ENCODE results near the gene ANKH.
A peak's percentile ranks its signal among the peaks of the same experiment; 100 is the strongest.
"Not testable (repeated sequence)": the region's sequence is repeated elsewhere in the genome, so short reads cannot be mapped to it uniquely, and the experiment has no call there.

The ANKH gene

DNA sequence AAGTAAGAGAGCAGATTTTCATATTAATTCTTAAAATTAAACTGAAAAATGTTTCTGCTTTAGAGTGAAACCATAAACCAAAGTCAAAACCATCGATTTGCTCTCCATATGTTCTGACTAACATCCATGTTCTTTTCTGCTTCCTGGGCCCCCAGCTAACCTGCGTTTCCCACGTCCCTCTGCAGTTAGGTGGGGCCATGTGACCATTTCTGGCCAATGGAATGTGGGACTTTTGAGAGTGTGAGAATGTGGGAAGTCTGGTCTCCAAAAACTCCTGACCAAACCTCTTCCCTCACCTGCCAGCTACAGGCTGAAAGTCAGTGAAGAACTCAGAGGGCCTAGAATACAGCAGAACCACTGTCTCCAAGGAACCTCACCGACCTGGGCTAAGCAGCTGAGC lies 44.9 kb downstream of the ANKH start:
- DNase-seq (ENCODE audit: low read depth in 2 of 2): no peak

DNA sequence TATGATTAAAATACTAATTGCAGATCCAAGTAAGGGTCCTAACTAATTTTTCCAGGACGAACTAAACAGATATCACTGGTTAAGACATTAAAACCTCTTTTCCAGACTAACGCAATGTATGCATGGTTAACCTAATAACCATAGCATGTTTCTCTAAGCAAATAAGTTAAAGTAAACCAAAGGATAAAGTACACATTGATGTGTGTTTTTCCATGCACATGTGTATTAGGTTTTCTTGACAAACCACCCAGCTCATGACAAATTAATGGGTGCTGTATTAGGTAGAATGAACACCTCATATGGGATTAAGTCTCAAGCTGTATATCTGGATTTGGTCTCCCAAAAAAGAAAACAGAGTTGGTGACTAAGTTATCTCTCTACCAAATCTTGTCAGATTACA lies 45.6 kb downstream of the ANKH start:
- no peak for DNase-seq (ENCODE audit: low read depth in 2 of 2)

DNA sequence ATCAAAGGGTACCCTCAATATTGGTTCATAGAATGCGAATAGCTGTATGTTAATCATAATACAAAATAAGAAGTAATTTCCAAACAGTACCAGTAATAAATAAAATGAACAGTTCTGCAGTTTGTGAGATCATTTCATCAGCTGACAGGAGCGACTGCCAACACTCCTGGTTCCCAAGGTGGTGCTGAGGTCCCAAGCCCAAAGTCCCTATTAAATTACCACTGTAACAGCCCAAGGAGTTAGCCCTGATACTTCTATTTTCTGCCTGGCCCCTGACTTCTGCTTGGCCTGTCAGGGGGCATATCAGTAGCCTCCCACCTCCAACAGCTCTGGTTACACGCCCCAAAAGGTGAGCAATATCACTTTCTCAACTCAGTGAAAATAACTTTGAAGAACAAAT lies 47.1 kb downstream of the ANKH start:
- no peak for DNase-seq (ENCODE audit: low read depth in 2 of 2)

DNA sequence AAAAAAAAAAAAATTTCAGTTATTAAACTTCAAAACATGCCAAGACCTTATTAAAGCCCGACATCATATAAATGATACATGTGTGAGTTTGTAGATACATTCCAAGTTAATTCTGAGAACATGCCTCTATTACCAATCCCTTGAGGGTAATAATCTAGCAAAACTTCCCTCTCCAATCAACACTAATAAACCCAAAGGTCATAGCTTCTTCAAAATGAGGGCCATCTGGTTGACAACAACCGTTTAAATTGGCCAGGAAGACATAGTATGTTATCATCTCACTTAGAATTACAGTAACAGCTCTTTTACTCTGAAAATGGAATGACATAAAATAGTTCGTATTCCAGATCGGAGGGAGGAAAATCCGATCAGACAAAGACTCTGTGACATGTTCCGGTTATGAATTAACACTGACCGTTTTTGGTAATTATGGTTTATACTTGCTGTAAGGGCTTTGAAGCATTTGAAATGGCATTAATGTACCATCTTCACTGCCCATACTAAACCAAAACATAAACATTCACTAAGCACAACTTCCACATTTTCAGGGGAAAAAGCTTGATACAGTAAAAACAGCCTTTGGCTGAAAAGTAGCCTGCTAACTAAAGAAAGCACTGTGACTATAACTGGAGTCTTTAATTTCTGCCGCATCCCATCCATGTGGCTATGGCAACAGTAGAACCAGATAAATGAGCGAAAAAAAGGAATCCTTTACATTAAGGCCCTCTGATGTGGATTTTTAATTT lies 50.3 kb downstream of the ANKH start:
- DNase-seq (ENCODE audit: low read depth in 2 of 2): no peak

DNA sequence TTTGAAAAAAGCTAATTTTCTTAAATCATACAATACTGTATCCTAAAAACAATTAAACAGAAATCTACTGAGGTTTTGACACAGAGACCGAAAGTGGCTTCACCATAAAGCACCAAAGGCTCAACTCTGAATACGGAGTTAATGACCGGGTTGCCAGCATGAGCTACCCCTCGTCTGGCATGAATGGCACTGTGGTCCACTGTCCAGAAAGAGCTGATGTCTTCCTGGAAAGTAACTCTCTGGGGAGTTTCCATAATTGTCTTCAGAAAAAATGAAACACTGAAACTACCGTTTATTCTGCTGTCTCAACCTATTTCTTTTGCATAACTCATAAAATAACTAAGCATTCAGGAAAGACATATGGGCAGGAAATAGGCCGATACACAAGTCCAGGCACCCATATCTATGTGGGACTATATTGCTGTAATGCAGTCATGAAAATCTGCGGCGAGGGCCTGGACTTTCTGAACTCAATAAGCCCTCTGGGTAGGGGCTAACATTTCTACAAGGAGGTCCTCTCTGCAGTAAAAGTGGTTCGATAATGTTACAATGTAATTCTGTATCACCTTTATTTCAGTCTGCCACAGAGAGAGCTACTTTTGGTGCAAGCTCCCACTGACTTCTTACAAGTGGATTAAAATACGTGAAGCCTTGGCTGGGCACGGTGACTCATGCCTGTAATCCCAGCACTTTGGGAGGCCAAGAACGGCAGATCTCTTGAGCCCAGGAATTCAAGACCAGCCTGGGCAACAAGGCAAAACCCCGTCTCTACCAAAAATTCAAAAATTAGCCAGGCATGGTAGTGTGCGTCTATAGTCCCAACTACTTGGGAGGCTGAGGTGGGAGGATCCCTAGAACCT lies 52.4 kb downstream of the ANKH start:
- DNase-seq (ENCODE audit: low read depth in 2 of 2): no peak

- not testable (repeated sequence) for DNase-seq (ENCODE audit: low read depth in 2 of 2)
Observed at GRCh38 chr5:14817762-14818136, 53.8 kb downstream of the ANKH start.

DNA sequence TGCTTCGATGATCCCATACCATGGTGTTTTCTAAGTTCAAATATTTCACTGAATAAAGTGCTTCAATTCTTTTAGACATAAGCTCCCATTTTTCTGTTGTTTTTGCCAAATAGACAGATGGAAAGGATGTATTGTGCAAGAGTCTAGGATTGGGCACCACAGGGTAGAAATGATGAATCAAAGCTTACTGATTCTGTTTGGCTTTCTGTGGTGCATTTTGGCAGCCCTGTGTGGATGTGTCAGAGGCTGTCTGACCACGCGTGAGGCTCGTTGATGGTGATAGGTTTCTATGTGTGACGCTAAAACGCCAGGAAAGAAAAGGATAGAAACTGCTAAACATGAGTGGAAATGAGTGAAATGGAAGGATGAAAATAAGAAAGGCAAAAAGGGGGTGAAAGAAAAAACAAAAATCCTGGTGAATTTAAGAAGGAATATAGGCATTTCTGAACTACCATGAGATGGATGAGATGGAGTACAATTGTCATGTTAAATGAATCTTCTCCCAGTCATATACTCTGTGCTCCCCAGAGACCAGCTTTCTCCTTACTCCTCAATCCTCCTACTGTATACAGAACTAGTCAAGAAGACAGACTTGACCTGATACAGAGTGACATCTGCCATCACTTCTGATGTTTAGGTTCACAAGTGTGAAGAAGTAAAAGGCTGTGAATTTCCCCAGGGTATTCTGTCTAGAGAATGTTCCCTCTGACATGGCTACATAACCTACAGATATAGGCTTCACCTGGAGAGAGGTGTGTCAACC lies 54.4 kb downstream of the ANKH start:
- DNase-seq (ENCODE audit: low read depth in 2 of 2): peak; percentile 7 to 17

GRCh38 chr5:14816374-14816998 lies 55.1 kb downstream of the ANKH start:
- no peak for DNase-seq (ENCODE audit: low read depth in 2 of 2)

DNA sequence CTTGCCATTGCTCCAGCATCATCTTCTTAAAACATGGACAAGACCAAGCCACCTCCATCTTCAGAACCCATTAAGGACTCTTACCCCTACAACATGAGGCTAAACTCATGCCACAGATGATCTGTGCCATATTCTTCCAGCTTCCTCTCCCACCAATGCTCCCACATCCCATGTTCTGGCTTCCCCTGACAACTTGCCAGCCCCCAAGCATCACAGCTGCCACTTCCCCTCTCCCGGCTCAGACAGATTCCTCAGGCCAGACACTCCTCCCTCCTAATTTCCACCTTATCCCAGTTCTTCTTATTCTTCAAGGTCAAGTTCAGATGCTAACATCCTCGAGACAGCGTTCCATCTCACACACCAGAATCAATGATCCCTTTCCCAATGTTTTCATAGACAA lies 57.8 kb downstream of the ANKH start:
- DNase-seq (ENCODE audit: low read depth in 2 of 2): no peak

- no peak for DNase-seq (ENCODE audit: low read depth in 2 of 2)
Observed at GRCh38 chr5:14812166-14812565, 59.4 kb downstream of the ANKH start.

DNA sequence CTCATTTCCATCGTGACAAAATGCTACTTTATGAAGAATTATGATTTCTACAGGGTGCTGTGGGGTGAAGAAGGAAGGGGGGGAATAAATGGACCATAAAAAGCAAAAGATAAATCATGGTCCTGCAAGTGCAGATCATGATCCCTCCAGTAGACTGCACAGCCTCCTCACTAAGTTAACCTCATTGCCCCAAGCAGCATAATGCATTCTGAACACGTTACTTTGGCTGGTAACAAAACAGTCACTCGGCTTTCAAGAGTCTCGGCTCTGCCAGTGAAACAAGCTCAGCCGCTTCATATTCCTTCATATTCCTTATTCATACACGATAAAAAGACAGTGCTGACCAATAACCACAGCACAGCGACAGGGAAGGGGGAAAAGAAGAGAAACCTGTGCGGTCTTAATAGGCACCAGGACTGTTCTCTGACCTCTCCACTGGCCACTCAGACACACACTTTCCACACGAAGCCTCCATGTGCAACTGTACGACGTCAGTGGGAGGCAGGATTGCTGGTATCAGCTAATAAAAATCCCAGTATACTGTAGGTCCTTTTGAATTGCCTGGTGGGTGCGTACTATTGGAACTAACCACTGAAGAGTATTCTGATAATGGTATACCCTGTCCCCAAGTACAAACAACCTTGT lies 60.5 kb downstream of the ANKH start:
- DNase-seq (ENCODE audit: low read depth in 2 of 2): no peak

GRCh38 chr5:14810282-14810681 lies 61.3 kb downstream of the ANKH start:
- no peak for DNase-seq (ENCODE audit: low read depth in 2 of 2)

GRCh38 chr5:14809369-14810155 lies 62.0 kb downstream of the ANKH start:
- DNase-seq (ENCODE audit: low read depth in 2 of 2): peak; percentile 56

DNA sequence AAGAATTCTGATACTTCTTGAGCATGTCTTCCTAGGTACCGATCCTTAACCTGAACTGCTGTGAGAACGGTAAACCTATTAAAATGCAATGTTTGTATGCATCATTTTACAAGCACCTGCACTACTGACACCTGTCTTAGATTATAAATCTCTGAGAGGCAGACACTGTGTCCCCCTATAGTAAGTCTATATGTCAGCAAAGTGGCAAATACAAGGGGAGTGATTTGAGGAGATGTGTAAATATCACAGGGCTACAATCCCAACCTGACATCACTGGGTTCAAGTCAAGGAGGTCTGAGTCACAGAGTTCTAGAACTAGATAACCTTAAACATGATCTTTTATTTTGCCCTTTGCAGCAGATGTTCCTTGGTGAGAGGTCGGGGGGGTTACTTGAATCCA lies 64.1 kb downstream of the ANKH start:
- no peak for DNase-seq (ENCODE audit: low read depth in 2 of 2)

DNA sequence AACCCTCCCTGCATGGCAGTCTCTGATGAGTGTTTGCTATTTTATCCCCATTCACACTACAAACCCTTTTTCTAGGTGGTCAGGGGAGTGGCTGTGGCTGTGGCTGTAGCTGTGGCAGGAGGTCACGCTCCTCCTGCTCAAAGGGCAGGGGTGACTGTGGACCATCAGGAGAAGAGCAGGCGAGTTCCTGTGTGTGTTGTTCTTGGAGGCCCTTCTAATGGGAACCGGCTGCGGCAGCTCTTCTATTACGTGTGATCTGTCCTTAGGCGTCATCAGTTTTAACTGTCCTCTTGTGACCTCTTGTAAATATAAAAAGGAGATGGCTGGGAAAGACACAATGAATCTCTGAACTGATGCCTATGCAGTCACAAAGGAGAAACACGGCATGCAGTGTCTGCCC lies 65.1 kb downstream of the ANKH start:
- DNase-seq (ENCODE audit: low read depth in 2 of 2): no peak

- no peak for DNase-seq (ENCODE audit: low read depth in 2 of 2)
Observed at GRCh38 chr5:14802541-14802940, 69.0 kb downstream of the ANKH start.

DNA sequence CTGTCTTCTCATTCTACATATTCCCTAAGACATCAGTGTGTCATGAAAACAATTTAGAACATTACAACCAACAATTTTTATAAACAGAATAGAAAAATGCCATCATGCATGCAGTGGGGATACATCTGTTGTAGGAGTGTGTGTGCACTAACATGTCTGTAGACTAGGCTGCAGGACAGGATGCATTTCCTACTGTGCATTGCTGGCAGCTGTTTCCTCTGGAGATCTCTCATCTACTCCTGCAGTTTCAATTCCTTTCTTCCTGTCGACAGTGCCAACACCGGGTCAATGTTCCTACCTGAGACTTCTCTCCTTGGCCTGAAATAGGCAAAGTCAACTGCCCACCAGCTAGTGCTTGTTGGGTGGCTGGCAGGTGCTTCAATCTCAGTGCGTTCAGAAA lies 69.8 kb downstream of the ANKH start:
- no peak for DNase-seq (ENCODE audit: low read depth in 2 of 2)

GRCh38 chr5:14797385-14797784 lies 74.2 kb downstream of the ANKH start:
- not testable (repeated sequence) for DNase-seq (ENCODE audit: low read depth in 2 of 2)

DNA sequence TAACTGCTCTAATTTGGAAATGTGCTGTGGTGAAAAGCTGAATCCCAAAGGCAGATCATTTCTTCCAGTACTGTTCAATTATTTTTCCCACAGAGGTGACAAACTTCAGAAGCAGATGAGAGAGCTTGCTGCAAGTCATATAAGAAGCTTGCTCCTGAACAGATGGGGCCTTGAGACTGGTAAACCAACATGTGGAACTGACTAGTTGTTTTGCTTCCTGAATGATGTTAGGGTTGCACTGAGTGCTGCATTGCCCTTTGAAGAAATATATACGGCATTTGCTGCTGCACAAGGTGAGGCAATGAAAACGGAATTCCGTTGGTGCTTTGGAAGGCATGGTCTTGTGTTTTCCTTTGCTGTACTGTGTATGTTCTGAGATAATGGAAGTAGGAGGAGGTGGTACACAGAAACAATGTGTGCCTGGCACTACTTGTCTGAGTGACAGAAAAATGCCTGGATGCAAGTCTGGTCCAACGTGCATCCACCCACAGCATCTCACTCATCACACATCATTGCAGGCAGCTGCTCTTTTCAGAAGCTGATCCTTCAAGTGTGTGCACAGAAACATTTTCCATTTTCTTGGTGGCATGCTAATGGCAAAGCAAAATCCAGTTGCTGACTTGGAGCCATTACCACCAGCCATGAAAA lies 76.9 kb downstream of the ANKH start:
- DNase-seq (ENCODE audit: low read depth in 2 of 2): no peak

DNA sequence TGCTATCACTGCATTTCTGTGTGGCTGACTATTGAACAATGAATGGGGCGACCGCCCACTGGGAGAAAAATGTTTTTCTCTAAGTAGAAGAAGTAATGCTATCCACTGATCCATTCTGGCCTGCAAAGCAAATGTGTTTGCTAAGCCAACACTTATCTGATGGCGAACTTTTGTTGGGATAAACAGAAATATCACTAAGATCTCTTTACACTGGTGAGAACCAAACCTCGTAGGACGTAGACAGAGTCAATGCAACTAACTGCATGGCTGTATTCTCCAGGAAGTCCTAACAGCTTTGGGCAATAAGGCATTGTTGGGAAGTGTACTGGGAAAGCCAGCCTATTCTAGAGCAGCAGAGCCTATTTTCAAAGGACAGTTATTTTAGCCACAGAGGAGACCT lies 77.7 kb downstream of the ANKH start:
- no peak for DNase-seq (ENCODE audit: low read depth in 2 of 2)
